NCI-H2171 treated with DMSO at 0.1 percent for 48 hours (cell line): ENCODE results near the gene STAT6.

Experiments
- DNase-seq: peaks from one replicate; lab custom pipeline; 2025; lab: John Stamatoyannopoulos, UW

Gene STAT6

GRCh38 chr12:57146092-57146491 is 34.9 kb upstream of the STAT6 start:
- no peak for DNase-seq

- DNase-seq, result no peak
These were observed 34.4 kb upstream of the STAT6 start for GRCh38 chr12:57145460-57146059.

GRCh38 chr12:57143454-57143853 is 32.3 kb upstream of the STAT6 start:
- no peak for DNase-seq

DNA sequence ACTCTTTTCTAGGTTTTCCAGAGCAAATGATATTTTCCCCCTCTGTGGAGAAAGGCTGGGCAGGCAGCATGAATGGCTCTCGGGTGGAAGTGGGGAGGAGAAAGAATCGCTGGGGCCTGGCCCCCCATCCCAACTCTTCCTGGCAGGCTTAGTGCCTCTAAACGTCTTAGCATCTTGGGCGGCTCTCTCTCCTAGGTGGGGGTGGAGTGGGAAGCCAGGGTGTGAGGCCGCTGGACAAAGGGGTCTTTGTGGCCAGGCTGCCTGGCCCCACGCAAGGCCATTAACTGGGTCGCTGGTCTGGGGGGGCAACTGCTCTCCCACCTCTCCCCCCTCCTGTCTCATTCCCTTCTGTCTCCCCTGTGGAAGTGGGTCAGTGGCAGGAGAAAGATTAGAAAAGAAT is 31.6 kb upstream of the STAT6 start:
- DNase-seq, result no peak

DNA sequence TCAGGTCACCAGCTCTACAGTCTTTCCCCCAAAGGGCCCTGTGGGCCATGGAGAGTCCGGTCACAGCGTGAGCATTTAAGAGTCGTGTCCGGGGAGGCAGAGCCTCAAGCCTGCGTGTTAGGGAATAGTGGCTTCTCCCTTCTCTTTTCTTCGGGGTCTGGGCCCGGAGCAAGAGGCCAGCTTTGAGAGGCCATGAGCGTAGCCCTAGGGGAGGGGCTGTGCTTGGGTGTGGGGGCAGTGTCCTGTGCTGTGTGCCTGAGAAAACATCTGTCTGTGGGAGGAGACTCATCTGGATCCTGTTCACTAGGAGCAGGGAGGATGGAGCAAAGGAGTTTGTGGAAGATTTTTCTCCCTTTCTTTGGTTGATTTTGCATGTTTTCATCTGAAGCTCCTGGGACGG is 31.0 kb upstream of the STAT6 start:
- DNase-seq, result no peak

DNA sequence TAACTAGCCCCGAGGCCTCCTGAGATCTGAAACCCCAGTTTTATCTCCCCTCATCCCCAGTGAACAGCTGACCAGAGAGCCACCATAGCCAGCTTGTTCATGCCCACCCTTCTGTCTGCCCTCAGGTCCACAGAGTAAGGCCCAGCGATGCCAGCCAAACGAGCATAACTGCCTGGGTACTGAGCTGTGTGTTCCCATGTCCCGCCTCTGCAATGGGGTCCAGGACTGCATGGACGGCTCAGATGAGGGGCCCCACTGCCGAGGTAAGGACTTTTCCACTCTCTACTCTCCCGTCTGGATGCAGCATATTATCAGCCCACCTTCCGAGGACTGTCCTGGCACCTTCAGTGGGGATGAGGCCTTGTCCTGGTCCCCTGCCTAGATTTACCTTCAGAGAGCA is 30.1 kb upstream of the STAT6 start:
- DNase-seq, result no peak

DNA sequence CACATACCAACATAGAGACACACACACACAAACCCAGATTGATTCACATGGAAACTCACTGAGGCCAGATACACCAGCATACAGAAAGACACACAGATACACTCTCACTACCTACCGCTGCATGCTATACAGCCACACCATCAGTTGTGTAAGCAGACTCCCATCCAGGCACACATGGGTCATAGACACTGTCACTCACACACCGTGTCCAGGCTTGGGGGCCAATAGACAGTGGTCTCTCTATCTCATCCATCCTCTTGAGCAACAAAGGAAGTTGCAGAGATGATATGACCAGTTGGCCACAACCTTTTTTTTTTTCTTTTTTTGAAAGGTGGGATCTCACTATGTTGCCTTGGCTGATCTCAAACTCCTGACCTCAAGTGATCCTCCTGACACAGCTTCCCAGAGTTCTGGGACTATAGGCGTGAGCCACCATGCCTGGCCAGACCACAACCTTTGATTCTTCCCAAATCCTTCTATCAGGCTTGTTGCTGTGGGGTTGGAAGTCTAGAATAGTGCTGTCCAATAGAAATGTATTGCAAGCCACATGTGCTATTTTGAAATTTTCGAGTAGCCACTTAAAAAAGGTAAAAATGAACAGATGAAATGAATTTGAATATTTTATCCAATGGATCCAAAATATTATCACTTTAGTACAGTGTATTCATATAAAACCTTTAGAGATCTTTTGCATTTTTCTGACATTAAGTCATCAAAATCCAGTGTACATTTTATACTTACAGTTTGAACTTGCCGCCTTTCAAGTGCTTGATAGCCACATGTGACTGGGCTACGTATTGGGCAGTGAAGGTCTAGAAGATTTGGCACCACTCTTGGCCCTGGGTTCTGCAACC is 28.9 kb upstream of the STAT6 start:
- no peak for DNase-seq

DNA sequence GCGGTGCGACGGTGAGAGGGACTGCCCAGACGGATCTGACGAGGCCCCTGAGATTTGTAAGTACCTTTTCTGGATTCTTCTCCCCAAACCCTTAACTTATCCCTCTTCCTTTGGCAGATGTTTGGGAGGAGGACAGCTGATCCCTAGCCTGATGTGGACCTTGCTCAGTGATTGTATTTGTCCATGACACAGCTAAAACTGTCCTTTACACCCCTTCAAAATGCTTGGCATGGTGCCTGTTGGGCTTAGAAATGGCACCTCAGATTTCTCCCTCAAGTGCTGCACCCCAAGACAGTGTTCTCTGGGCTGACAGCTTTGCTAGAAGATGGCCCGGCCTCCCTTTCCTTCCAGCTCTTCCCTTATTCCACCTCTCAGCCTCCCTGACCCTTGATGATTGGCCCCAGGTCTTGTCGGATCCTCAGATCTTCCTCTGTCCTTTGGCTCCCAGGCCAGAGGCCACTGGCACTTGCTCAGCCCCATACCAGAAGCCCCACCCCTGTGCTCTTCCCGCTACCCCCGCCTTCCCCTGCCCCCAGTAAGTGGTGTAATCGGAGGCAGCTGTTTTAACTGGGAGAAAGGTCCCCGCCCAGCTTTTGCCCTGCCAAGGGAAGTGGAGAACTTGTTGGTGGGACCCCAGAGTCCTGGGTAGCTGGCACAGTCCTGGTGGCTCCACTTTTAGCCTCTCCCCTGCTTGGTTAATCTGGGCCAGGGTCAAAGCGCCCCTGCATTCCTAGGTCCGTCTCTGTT is 27.5 kb upstream of the STAT6 start:
- DNase-seq, result no peak

- no peak for DNase-seq
These were observed 24.6 kb upstream of the STAT6 start for GRCh38 chr12:57135527-57136326.

DNA sequence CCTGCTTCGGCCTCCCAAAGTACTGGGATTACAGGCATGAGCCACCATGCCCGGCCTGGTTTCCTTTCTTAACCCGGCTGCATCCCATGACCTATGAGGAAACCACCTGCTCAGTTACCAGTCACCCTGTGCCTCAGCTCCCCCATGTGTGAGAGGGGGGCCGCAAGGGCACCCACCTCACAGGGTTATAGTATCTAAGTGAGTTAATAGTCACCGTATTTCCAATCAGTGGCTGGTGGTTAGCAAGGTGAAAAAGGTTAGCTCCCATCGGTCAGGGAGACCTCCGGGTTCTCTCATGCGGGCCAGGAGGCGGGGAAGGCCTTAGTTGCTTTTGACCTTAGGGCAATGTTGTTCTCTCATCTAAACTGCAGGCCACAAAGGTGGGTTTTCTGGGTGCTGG is 23.8 kb upstream of the STAT6 start:
- DNase-seq, result no peak

GRCh38 chr12:57133916-57134315 is 22.8 kb upstream of the STAT6 start:
- DNase-seq, result no peak

DNA sequence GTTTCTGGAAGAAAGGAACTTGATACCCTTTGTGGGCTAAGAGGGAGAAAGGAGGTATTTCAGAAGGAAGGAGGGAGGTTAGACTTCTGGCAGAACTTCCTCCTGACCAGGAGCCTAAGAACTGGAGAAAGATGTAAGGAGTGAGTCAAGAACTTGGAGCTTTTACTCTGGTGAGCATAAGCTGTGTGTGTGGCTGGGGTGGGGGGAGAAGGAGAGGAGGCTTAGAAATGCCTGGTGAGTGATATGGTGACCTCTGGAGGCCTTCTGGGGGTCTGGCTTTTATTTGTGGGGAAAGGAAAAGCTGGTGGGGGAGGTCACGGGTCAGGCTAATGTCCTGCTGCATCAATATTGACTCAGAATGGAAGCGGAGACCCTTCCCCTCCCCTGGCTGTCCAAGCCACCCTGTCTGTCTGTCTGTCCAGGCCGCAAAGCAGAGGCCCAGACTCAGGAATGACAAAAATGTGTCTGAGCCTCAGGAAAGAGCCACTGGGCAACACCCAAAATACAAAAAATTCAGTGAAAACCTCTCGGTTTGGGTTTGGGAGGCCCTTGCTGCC is 21.9 kb upstream of the STAT6 start:
- no peak for DNase-seq

GRCh38 chr12:57131896-57132744 is 21.0 kb upstream of the STAT6 start:
- no peak for DNase-seq

- no peak for DNase-seq
These were observed 19.8 kb upstream of the STAT6 start for GRCh38 chr12:57130941-57131340.

DNA sequence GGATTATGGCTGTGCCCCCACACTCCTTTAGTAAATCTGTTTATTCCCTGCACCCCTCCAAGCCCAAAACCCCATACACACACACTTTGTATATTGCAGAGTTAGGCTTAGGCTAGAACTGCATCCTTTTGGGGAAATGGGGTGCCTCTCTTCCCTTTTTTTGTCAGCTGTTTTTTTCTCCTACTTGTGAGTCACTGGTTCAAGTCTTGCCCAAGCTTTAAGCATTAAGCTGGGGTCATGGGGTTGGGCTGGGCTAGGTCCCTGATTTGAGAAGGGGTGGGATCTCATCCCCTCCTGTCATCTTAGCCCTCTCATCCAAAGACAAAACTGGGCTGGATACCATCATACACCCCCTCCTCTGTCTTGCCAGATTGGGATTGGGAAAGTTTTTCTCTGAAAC is 18.7 kb upstream of the STAT6 start:
- DNase-seq, result no peak

- DNase-seq, result no peak
These were observed 18.2 kb upstream of the STAT6 start for GRCh38 chr12:57129321-57129842.

DNA sequence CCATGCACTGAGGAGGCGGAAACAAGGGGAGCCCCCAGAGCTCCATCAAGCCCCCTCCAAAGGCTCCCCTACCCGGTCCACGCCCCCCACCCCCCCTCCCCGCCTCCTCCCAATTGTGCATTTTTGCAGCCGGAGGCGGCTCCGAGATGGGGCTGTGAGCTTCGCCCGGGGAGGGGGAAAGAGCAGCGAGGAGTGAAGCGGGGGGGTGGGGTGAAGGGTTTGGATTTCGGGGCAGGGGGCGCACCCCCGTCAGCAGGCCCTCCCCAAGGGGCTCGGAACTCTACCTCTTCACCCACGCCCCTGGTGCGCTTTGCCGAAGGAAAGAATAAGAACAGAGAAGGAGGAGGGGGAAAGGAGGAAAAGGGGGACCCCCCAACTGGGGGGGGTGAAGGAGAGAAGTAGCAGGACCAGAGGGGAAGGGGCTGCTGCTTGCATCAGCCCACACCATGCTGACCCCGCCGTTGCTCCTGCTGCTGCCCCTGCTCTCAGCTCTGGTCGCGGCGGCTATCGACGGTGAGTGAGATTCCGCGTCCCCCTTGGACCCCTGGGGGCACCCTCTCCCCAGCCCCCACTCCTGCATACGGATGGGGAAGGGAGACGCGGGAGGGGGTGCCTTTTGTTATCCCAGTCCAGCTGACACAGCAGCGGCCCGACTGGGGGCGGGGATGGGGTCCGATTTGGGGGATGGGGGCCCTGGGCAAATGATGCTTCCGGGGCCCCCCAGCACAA is 17.5 kb upstream of the STAT6 start:
- DNase-seq, result no peak

GRCh38 chr12:57127726-57128518 is 16.8 kb upstream of the STAT6 start, which contains the start of gene LRP1:
LRP1 (plus strand) TSS chr12:57128483; CDS start chr12:57128965, 482 bp downstream.
- peak; percentile 79 for DNase-seq

DNA sequence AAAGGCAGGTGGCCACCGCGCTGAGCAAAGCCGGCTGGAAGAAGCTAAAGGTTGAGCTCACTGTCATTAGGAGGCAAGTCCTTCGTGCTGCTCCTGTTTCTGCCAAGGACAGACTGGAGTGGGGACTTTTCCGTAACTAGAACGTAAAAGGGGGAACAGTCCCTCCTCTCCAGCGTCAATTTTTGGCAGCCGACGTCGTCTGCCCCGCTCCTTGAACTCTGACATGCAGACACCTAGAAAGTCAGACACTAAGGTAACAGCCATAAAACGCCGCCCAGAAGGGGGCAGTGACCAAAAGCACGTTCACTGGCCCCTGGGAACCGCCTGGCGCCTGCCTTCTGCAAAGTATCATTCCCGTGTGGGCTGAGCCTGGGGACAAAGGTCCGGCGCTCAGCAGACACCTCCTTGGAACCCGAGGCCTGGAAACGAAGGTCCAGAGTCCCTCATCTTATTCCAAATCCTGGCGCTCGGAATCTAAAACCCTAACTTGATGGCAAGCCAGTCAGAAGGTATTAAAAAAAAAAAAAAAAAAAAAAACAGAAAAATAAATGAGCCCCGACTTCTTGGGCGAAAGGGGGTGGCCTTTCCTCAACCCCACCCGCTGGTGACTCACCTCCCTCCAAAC is 16.1 kb upstream of the STAT6 start:
- peak; percentile 62 for DNase-seq
